ENCODE data around the gene RPS3.
"Not testable (repeated sequence)": the region's sequence is repeated elsewhere in the genome, so short reads cannot be mapped to it uniquely, and the experiment has no call there.

The RPS3 gene

GRCh38 chr11:75380716-75381420 is 18.4 kb upstream of the RPS3 start:
- no peak for DNase-seq

GRCh38 chr11:75383246-75383645 is 16.1 kb upstream of the RPS3 start:
- DNase-seq: no peak

GRCh38 chr11:75384438-75385080 is 14.8 kb upstream of the RPS3 start:
- peak; percentile 69 for DNase-seq

GRCh38 chr11:75386942-75387630 is 12.2 kb upstream of the RPS3 start:
- DNase-seq: no peak

GRCh38 chr11:75387736-75388294 is 11.5 kb upstream of the RPS3 start:
- no peak for DNase-seq

GRCh38 chr11:75388386-75389275 is 10.7 kb upstream of the RPS3 start:
- DNase-seq: peak; percentile 64

- DNase-seq: no peak
Observed at GRCh38 chr11:75389276-75389605, 10.1 kb upstream of the RPS3 start.

GRCh38 chr11:75389925-75390324 is 9.4 kb upstream of the RPS3 start:
- no peak for DNase-seq

GRCh38 chr11:75394085-75394840 is 5.1 kb upstream of the RPS3 start:
- no peak for DNase-seq

- no peak for DNase-seq
Observed at GRCh38 chr11:75398906-75399305, 412 bp upstream of the RPS3 start.

- DNase-seq: no peak
Observed at GRCh38 chr11:75400146-75400865, 988 bp downstream of the RPS3 start.

GRCh38 chr11:75402002-75402773 is 2.9 kb downstream of the RPS3 start:
- DNase-seq: no peak

GRCh38 chr11:75403037-75403436 is 3.7 kb downstream of the RPS3 start:
- no peak for DNase-seq

- no peak for DNase-seq
Observed at GRCh38 chr11:75403983-75404658, 4.8 kb downstream of the RPS3 start.

GRCh38 chr11:75406338-75406777 is 7.0 kb downstream of the RPS3 start:
- DNase-seq: no peak

- no peak for DNase-seq
Observed at GRCh38 chr11:75408957-75409219, 9.6 kb downstream of the RPS3 start.

- not testable (repeated sequence) for DNase-seq
Observed at GRCh38 chr11:75409971-75410370, 10.7 kb downstream of the RPS3 start.

GRCh38 chr11:75413146-75413545 is 13.8 kb downstream of the RPS3 start:
- not testable (repeated sequence) for DNase-seq

GRCh38 chr11:75413864-75414263 is 14.5 kb downstream of the RPS3 start:
- DNase-seq: no peak

All from NCI-H1436 (cell line).